CD4-positive, alpha-beta T cell treated with Interleukin-15 for 1 hour (primary cell): Measurements from ENCODE around the gene USH2A.

Experiments used
- DNase-seq: peaks from one replicate; pipeline ENCODE4 v3.0.0-alpha.2; 2020

Gene USH2A

GRCh38 chr1:215844777-215845176 is 578.5 kb downstream of the USH2A start:
- no peak for DNase-seq

DNA sequence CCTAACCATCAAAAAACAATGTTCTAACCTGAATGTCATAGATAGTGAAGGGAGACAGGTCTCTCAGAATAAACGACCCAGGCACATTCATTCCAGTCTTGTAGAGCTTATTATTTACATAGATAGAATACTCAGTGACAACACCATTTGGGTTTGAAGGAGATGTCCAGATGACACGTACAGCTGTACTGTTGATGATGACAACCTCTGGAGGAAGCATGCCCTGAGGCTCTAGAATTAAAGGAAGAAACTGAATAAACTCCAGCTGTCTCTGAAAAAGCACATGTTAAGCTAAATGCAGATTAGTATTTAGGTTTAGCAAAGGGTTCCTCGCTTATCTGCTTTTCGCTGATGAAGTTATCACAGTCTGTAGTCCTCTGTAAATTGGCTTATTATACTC is 579.0 kb downstream of the USH2A start:
- no peak for DNase-seq

- DNase-seq, result no peak
Observed at GRCh38 chr1:215842905-215843304, 580.3 kb downstream of the USH2A start.

DNA sequence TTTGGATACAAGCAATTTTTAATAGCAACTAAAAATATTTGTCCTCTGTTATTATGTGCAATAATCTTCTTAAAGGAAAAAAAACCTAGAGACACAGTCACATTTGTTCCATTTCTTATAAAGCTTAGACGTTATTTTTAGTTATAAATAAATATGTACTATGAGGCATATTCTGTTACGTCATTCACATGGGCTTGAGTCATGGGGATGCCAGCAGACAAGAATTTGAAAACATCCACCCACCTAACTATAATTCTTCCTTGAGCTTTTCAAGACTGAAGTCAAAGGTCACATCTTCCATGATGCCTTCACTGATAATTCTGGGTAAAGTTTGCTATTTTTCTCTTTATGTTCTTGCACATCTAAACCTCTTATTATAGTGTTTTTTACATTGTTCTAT is 587.3 kb downstream of the USH2A start:
- no peak for DNase-seq

DNA sequence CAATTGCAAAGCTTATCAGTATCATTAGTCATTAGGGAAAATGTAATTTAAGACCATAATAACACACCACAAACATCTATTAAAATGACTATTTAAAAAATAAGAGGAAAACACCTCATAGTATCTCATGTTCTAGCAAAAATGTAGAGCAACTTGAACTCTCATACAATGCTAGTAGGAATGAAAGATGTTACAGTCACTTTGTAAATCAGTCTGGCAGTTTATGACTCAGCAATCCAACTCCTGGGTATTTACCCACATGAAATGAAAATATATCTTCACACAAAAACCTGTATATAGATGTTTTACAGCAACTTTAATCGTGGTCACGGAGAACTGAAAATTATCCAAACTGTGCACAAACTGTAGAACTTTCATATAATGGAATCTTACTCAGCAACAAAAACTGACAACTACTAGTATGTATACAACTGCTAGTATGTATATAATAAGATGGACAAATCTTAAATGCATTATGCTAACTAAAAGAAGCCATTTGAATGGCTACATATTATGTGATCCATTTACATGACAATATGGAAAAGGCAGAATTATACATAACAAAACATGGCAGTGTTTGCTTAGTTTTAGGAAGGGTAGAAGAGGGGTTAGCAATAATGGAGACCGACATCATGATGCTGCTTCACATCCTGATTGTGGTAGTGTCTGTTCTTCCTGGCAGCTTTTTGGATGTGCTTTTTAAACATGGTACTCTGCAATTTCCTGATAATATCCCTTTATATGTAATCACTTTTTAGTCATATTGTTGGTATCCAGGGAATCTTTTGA is 589.1 kb downstream of the USH2A start:
- no peak for DNase-seq

DNA sequence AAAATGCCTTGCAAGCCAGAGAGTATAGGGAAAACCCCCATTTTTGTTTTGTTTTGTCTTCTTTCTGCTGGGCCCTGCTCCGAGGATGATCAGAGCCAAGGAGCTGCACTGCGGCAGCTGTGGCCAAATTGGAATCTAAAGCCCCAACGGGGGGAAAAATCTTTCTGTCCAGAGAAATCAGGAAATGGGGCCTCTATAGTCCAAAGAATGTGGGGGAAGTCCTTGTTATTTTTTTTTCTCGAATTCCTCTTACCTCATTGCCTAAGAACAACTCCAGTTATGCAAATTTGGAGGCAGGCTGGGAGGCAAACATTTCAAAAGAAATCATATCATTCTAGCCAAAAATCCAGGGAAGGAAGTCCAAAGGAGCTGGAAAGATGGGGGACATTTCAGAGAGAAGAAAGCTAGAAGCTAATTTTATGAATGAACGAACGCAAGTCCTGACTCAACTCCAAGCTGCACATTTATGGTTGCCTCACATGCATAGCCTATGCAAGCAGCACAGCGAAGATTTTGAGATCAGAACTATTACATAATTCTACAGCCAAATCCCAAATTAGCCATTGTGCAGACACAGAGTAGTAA is 592.9 kb downstream of the USH2A start:
- DNase-seq, result no peak

GRCh38 chr1:215825056-215825455 is 598.2 kb downstream of the USH2A start:
- no peak for DNase-seq

- DNase-seq, result no peak
Observed at GRCh38 chr1:215824245-215824644, 599.0 kb downstream of the USH2A start.

- no peak for DNase-seq
Observed at GRCh38 chr1:215819114-215819513, 604.1 kb downstream of the USH2A start.

GRCh38 chr1:215807911-215808436 is 615.3 kb downstream of the USH2A start:
- no peak for DNase-seq

GRCh38 chr1:215807218-215807617 is 616.0 kb downstream of the USH2A start:
- no peak for DNase-seq

DNA sequence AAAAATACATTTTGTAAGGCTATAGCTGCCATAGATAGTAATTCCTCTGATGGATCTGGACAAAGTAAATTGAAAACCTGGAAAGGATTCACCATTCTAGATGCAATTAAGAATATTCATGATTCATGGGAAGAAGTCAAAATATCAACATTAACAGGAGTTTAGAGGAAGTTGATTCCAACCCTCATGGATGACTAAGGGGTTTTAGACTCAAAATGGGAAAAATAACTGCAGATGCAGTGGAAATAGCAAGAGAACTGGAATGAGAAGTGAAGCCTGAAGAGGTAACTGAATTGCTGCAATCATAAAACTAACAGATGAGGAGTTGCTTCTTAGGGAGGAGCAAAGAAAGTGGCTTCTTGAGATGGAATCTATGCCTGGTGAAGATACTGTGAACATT is 625.4 kb downstream of the USH2A start:
- no peak for DNase-seq

GRCh38 chr1:215794156-215794555 is 629.1 kb downstream of the USH2A start:
- no peak for DNase-seq

- DNase-seq, result no peak
Observed at GRCh38 chr1:215793180-215793579, 630.1 kb downstream of the USH2A start.

- no peak for DNase-seq
Observed at GRCh38 chr1:215792446-215792845, 630.8 kb downstream of the USH2A start.

DNA sequence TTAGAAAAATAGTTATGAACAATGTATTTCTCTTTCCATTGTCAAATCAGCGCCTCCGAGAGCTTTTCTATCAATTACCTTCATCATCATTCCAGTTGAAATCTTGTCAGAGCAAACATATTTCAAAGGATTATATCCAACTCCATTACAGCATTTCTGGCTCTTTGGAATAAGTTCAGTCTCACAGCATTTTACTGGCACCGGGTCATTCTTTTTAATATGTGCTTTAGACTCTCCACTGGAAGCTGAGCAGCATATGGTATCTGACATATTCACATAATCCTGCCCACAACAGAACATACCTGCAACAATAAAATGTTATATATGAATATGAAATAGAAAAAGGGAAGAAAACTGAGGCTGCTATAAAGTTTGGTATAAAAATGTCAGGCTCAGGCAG is 633.3 kb downstream of the USH2A start:
- DNase-seq, result no peak

GRCh38 chr1:215786997-215787396 is 636.3 kb downstream of the USH2A start:
- no peak for DNase-seq

DNA sequence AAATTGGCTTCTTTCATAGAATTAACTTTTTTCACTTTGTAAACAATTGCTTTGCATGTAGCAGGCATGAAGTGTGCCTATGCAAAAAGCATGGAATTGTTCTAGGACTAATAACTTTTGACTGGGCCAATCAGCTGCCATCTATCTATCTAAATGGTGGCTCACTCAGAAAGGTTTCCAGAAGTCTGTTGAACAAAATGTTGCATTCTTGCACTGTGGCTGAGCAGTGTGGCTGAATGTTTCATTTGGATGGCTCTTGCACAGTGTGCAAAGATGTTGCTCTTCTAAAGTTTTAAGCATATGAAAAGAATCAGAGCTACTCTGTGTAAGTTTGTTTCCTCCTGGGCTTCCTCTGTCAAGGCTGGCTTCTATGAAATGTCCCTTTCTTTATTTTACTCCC is 642.6 kb downstream of the USH2A start:
- DNase-seq, result no peak

GRCh38 chr1:215780139-215780538 is 643.1 kb downstream of the USH2A start:
- DNase-seq, result no peak

DNA sequence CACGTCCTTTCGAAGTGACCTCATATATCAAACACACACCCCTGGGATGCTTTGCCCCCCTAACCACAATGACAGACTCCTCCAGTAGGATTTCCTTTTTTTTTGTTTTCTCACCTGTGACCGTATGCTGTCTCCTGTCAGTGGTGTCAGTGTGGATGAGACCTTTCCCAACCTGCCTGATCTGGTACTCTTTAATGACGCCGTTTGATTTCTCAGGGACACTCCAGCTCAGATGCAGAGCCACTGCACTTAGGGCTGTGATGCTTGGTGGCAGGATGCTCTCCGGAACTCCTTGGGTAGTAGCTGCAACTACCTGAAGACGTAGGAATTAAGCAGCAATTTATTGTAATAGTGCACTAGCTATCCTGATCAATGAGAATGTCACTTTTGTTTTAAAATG is 643.5 kb downstream of the USH2A start:
- DNase-seq, result no peak

- no peak for DNase-seq
Observed at GRCh38 chr1:215777370-215777925, 645.8 kb downstream of the USH2A start.

- DNase-seq, result no peak
Observed at GRCh38 chr1:215776336-215776735, 646.9 kb downstream of the USH2A start.

DNA sequence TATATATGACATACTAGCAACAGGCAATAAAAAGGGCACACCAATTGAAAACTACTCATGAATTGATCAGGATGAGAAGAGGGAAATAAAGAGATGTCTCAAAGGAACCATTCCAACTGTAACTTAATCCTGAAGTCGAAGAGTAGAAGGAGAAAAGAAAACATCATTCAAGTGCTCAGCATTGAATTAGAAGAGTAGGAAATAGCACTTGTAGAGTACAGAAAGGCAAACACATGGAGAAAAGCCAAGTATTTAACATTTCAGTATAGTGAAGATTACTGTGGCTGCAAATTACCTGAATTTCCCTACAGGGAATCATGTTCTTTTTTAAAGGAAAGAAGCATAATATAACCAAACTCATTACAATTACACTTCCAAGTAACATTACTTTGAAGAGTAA is 651.1 kb downstream of the USH2A start:
- DNase-seq, result no peak

DNA sequence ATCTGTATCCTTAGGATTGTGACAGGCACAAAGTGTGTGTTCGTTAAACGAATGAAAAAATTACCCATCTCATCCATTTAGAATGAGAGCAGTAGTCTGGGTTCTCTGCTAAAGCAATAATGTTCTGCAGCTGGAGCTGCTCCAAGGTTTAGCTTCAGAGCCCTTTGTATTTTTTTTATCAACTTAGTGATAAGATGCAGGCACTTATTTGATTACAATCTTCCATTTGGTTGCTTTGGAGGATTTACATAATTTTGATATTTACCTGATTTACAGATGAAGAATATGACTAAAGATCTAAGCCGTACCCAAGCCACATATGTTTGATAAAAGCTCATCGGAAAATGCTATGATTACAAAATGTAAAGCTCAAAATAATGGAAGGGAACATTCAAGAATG is 654.9 kb downstream of the USH2A start:
- no peak for DNase-seq
